GM21737 (cell line): ENCODE results near the gene TGFB2.

ENCODE experiments used
- ATAC-seq: cut with Tn5 transposase; IDR thresholded peaks from one replicate; pipeline ENCODE4 v1.9.1; 2021; ENCODE audit warnings: mild to moderate bottlenecking, moderate library complexity; ENCODE audit not compliant: unreplicated experiment

TGFB2 gene

GRCh38 chr1:218330043-218330623, 15.0 kb upstream of the TGFB2 start:
- peak; percentile 64 for ATAC-seq

GRCh38 chr1:218332416-218332815, 12.7 kb upstream of the TGFB2 start:
- ATAC-seq: no peak

- no peak for ATAC-seq
Measured at GRCh38 chr1:218336328-218336727, 8.8 kb upstream of the TGFB2 start.

- peak; percentile 74 for ATAC-seq
Measured at GRCh38 chr1:218339267-218339831, 5.8 kb upstream of the TGFB2 start.

GRCh38 chr1:218341325-218341724, 3.8 kb upstream of the TGFB2 start:
- ATAC-seq: no peak

GRCh38 chr1:218342091-218342490, 3.0 kb upstream of the TGFB2 start:
- no peak for ATAC-seq

- peak; percentile 73 for ATAC-seq
Measured at GRCh38 chr1:218345673-218346390, 696 bp downstream of the TGFB2 start.

GRCh38 chr1:218346391-218347204, 1.5 kb downstream of the TGFB2 start:
- no peak for ATAC-seq

- no peak for ATAC-seq
Measured at GRCh38 chr1:218347336-218347722, 2.2 kb downstream of the TGFB2 start.

- ATAC-seq: no peak
Measured at GRCh38 chr1:218347723-218348627, 2.8 kb downstream of the TGFB2 start.

GRCh38 chr1:218348628-218349071, 3.5 kb downstream of the TGFB2 start:
- no peak for ATAC-seq

GRCh38 chr1:218349348-218350034, 4.4 kb downstream of the TGFB2 start:
- no peak for ATAC-seq

- ATAC-seq: no peak
Measured at GRCh38 chr1:218350035-218350525, 4.9 kb downstream of the TGFB2 start.

GRCh38 chr1:218350801-218351266, 5.7 kb downstream of the TGFB2 start:
- ATAC-seq: no peak

GRCh38 chr1:218351391-218352074, 6.4 kb downstream of the TGFB2 start:
- ATAC-seq: peak; percentile 72

GRCh38 chr1:218352075-218352438, 6.9 kb downstream of the TGFB2 start:
- no peak for ATAC-seq

- no peak for ATAC-seq
Measured at GRCh38 chr1:218353656-218354055, 8.5 kb downstream of the TGFB2 start.

- ATAC-seq: no peak
Measured at GRCh38 chr1:218355278-218355677, 10.1 kb downstream of the TGFB2 start.
